Liver (tissue), 3 donors: Measurements from ENCODE around the gene SPTBN2.

ENCODE experiments used
- MAX ChIP-seq: IDR thresholded peaks from 2 replicates; pipeline ENCODE4 v1.6.1; 2016; ENCODE audit warnings: antibody characterized with exemption
- NR2F2 ChIP-seq: IDR thresholded peaks from 2 replicates; pipeline ENCODE4 v1.6.1; 2016; ENCODE audit warnings: antibody characterized with exemption
- RAD21 ChIP-seq, 2 donors: IDR thresholded peaks; 2 replicates each; pipeline ENCODE4 v1.6.1; 2016; ENCODE audit warnings: antibody characterized with exemption in 2 of 2, mild to moderate bottlenecking in 2 of 2
- REST ChIP-seq: IDR thresholded peaks from 2 replicates; pipeline ENCODE4 v1.6.1; 2016; ENCODE audit warnings: antibody characterized with exemption, mild to moderate bottlenecking
- SP1 ChIP-seq: IDR thresholded peaks from 2 replicates; pipeline ENCODE4 v1.6.1; 2018; ENCODE audit warnings: antibody characterized with exemption, mild to moderate bottlenecking
- YY1 ChIP-seq: IDR thresholded peaks from 2 replicates; pipeline ENCODE4 v1.6.1; 2016; ENCODE audit warnings: antibody characterized with exemption, mild to moderate bottlenecking
- TF ChIP-seq, protein P1 (sequence below): fragments of 150-350 bp; IDR thresholded peaks from 2 replicates; pipeline ENCODE4 v1.5.1; 2017; ENCODE audit warnings: improper control_type of control experiment, low read depth, low read length; ENCODE audit not compliant: missing input control
- TF ChIP-seq, protein P2 (sequence below): IDR thresholded peaks from 2 replicates; pipeline ENCODE4 v1.6.1; 2016; ENCODE audit warnings: antibody characterized with exemption
- donor health status: healthy.
- donor health status: healthy.

GRCh38 chr11:66752148-66752547, 23.1 kb upstream of the SPTBN2 start:
- TF ChIP-seq REST = no peak
- TF ChIP-seq RAD21 (IDR thresholded peaks at IDR 0.05) = no peak
- no peak for TF ChIP-seq SP1
- TF ChIP-seq, protein P1, sequence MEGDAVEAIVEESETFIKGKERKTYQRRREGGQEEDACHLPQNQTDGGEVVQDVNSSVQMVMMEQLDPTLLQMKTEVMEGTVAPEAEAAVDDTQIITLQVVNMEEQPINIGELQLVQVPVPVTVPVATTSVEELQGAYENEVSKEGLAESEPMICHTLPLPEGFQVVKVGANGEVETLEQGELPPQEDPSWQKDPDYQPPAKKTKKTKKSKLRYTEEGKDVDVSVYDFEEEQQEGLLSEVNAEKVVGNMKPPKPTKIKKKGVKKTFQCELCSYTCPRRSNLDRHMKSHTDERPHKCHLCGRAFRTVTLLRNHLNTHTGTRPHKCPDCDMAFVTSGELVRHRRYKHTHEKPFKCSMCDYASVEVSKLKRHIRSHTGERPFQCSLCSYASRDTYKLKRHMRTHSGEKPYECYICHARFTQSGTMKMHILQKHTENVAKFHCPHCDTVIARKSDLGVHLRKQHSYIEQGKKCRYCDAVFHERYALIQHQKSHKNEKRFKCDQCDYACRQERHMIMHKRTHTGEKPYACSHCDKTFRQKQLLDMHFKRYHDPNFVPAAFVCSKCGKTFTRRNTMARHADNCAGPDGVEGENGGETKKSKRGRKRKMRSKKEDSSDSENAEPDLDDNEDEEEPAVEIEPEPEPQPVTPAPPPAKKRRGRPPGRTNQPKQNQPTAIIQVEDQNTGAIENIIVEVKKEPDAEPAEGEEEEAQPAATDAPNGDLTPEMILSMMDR = no peak
- TF ChIP-seq, protein P2, sequence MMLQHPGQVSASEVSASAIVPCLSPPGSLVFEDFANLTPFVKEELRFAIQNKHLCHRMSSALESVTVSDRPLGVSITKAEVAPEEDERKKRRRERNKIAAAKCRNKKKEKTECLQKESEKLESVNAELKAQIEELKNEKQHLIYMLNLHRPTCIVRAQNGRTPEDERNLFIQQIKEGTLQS = no peak
- no peak for TF ChIP-seq NR2F2
- TF ChIP-seq YY1 = no peak
- no peak for TF ChIP-seq MAX
